ENCODE measurements around the gene CAPN12.

GRCh38 chr19:38737281-38737865 lies 6.9 kb downstream of the CAPN12 start:
- TF ChIP-seq, protein P1, sequence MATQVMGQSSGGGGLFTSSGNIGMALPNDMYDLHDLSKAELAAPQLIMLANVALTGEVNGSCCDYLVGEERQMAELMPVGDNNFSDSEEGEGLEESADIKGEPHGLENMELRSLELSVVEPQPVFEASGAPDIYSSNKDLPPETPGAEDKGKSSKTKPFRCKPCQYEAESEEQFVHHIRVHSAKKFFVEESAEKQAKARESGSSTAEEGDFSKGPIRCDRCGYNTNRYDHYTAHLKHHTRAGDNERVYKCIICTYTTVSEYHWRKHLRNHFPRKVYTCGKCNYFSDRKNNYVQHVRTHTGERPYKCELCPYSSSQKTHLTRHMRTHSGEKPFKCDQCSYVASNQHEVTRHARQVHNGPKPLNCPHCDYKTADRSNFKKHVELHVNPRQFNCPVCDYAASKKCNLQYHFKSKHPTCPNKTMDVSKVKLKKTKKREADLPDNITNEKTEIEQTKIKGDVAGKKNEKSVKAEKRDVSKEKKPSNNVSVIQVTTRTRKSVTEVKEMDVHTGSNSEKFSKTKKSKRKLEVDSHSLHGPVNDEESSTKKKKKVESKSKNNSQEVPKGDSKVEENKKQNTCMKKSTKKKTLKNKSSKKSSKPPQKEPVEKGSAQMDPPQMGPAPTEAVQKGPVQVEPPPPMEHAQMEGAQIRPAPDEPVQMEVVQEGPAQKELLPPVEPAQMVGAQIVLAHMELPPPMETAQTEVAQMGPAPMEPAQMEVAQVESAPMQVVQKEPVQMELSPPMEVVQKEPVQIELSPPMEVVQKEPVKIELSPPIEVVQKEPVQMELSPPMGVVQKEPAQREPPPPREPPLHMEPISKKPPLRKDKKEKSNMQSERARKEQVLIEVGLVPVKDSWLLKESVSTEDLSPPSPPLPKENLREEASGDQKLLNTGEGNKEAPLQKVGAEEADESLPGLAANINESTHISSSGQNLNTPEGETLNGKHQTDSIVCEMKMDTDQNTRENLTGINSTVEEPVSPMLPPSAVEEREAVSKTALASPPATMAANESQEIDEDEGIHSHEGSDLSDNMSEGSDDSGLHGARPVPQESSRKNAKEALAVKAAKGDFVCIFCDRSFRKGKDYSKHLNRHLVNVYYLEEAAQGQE (IDR thresholded peaks at IDR 0.05; ENCODE audit: insufficient read depth in 1 of 2, low read depth in 2 of 2, low read length in 2 of 2) = no peak
- TF ChIP-seq SIN3A (IDR thresholded peaks at IDR 0.05; ENCODE audit: borderline replicate concordance, insufficient read depth, low read length) = no peak
- no peak for TF ChIP-seq POLR2AphosphoS5 (IDR thresholded peaks at IDR 0.05; ENCODE audit: low read depth, low read length)
- no peak for TF ChIP-seq TAF1 (IDR thresholded peaks at IDR 0.05; ENCODE audit: borderline replicate concordance, insufficient read depth, low read length)

Data from PFSK-1 (cell line).